ENCODE data around the gene RAB3IL1.

GRCh38 chr11:61930933-61931332 lies 13.6 kb upstream of the RAB3IL1 start:
- TF ChIP-seq, protein P1, sequence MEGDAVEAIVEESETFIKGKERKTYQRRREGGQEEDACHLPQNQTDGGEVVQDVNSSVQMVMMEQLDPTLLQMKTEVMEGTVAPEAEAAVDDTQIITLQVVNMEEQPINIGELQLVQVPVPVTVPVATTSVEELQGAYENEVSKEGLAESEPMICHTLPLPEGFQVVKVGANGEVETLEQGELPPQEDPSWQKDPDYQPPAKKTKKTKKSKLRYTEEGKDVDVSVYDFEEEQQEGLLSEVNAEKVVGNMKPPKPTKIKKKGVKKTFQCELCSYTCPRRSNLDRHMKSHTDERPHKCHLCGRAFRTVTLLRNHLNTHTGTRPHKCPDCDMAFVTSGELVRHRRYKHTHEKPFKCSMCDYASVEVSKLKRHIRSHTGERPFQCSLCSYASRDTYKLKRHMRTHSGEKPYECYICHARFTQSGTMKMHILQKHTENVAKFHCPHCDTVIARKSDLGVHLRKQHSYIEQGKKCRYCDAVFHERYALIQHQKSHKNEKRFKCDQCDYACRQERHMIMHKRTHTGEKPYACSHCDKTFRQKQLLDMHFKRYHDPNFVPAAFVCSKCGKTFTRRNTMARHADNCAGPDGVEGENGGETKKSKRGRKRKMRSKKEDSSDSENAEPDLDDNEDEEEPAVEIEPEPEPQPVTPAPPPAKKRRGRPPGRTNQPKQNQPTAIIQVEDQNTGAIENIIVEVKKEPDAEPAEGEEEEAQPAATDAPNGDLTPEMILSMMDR (IDR thresholded peaks at IDR 0.05; ENCODE audit: borderline replicate concordance, extremely low read depth, low read length, poor library complexity, severe bottlenecking), result no peak
- TF ChIP-seq EZH2 (IDR thresholded peaks at IDR 0.05; ENCODE audit: borderline replicate concordance, low read depth, low read length, severe bottlenecking), result no peak
